Measurements from ENCODE around the gene TRA2B. TPM values are rescaled to one million over a fixed set of nuclear protein-coding genes. Genes with fewer than 3 reads are reported as not detected.

Gene TRA2B
- total RNA-seq, 4 donors from 2014 or later: 162 to 237 (median 202) TPM

GRCh38 chr3:185940951-185941350, 3.1 kb upstream of the TRA2B start:
- Histone ChIP-seq H3K27ac (no peak overlapping the region), H3K9me3 (no peaks in the 10 kb centered on the region), H3K4me3 (replicated peaks in 1 of 3) (no peak overlapping the region), H3K27me3 (no peaks in the 10 kb centered on the region), H3K36me3 (no peaks in the 10 kb centered on the region), H3K4me1 (peaks cover 6% of the 10 kb centered on the region in 2 donors)
- DNase-seq: no peak
- TF ChIP-seq CTCF (IDR thresholded peaks at IDR 0.05) (no peak), POLR2A (IDR thresholded peaks at IDR 0.05) (no peak)
- WGBS, 2 donors: 65 to 83% methylated on average over 1 of the region's 1 CpG
- intact Hi-C loops (cut with DNase I): no loop called here

DNA sequence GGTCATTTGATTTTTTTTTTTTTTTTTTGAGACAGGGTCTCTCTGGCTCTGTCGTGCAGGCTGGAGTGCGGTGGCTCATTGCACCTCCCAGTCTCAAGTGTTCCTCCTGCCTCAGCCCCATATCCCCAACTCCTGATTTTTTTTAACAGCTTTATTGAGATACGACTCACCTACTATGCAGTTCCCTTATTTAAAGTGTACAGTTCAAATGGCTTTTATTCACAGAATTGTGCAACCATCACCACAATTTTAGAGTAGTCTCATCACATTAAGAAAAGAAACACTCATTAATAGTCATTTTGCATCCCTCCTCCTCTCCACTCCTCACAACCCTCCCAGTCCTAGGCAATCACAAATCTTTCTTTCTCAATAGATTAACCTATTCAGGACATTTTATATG, 1.9 kb upstream of the TRA2B start:
- H3K27ac ChIP-seq: no peak overlapping the region
- peaks cover 6% of the 10 kb centered on the region in 2 donors for H3K4me1 ChIP-seq
- no peak for DNase-seq
- intact Hi-C loops (cut with DNase I): loop anchor here (10.0 kb wide), 1 partner anchor 115 kb away; the partner anchor contains the start of gene IGF2BP2
- 82 to 83% methylated on average over 3 of the region's 3 CpGs for WGBS, 2 donors
- no peaks in the 10 kb centered on the region for H3K27me3 ChIP-seq
- no peaks in the 10 kb centered on the region for H3K36me3 ChIP-seq
- H3K4me3 ChIP-seq (replicated peaks in 1 of 3): no peak overlapping the region
- no peaks in the 10 kb centered on the region for H3K9me3 ChIP-seq
- TF ChIP-seq CTCF (IDR thresholded peaks at IDR 0.05): no peak
- TF ChIP-seq POLR2A (IDR thresholded peaks at IDR 0.05): no peak

GRCh38 chr3:185936814-185937688, 763 bp downstream of the TRA2B start:
- Histone ChIP-seq H3K36me3 (no peaks in the 10 kb centered on the region), H3K27ac (peak overlapping the region; percentile 100), H3K9me3 (no peaks in the 10 kb centered on the region), H3K4me3 (replicated peaks in 1 of 3) (peak overlapping the region; percentile 78 to 95 (median 95)), H3K27me3 (no peaks in the 10 kb centered on the region), H3K4me1 (peaks cover 10 to 17% of the 10 kb centered on the region in 2 donors)
- WGBS, 2 donors: 0% methylated on average over 38 to 54 of the region's 56 CpGs
- intact Hi-C loops (cut with DNase I): loop anchor here (10.0 kb wide), 1 partner anchor 112 kb away; the partner anchor contains the start of gene IGF2BP2
- peak; percentile 92 to 93 for DNase-seq
- TF ChIP-seq CTCF (IDR thresholded peaks at IDR 0.05) (no peak), POLR2A (IDR thresholded peaks at IDR 0.05) (peak in 1 of 2 donors; percentile 52)

- no peak for TF ChIP-seq POLR2A (IDR thresholded peaks at IDR 0.05)
- TF ChIP-seq CTCF (IDR thresholded peaks at IDR 0.05): no peak
- intact Hi-C loops (cut with DNase I): loop anchor here (10.0 kb wide), 1 partner anchor 111 kb away; the partner anchor contains the start of gene IGF2BP2
- Histone ChIP-seq H3K4me1 (peaks cover 17 to 25% of the 10 kb centered on the region in 2 donors), H3K36me3 (no peaks in the 10 kb centered on the region), H3K9me3 (no peaks in the 10 kb centered on the region), H3K4me3 (replicated peaks in 1 of 3) (peak overlapping the region; percentile 78 to 95 (median 95)), H3K27me3 (no peaks in the 10 kb centered on the region), H3K27ac (peak overlapping the region; percentile 100)
- WGBS, 2 donors: 1 to 2% methylated on average over 8 of the region's 8 CpGs
- no peak for DNase-seq
These were observed 1.6 kb downstream of the TRA2B start for GRCh38 chr3:185936273-185936629.

Measured in thyroid gland (tissue), 4 donors.